Right kidney (tissue), 1 donor: ENCODE measurements around the gene FOXN3.
"Not testable (repeated sequence)": the region's sequence is repeated elsewhere in the genome, so short reads cannot be mapped to it uniquely, and the experiment has no call there.

Experiments
- DNase-seq: peaks from one replicate; pipeline ENCODE4 v3.0.0-alpha.2; 2016

The FOXN3 gene

DNA sequence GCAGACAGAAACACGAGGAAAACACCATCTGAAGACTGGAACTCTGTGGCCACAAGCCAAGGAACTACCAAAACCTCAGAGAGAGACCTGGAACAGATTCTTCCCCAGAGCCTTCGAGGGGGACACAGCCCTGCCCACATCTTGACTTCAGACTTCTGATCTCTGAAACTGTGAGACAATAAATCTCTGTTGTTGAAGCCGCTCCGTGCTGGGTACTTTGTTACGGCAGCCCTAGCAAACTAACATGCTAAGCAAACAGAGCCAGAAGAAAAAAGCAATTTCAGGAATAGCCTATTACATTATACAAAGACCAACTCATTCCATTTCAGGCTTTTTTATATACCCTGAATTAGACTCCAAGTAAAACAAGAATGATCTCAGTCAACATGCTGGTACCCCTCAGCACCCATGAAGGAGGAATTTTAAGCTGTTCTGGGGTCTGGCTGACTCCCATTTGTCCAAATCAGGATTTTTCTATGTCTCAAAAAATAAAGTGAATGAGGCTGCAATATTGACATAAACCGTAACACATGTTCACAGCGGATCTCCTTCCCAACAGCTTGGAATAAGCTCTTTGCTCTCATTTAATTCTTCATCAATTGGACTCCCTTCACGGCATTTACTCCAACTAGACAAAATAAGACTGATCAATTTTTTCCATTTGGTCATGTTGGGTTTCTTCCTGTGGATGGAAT is 190.1 kb downstream of the FOXN3 start:
- DNase-seq = no peak

- no peak for DNase-seq
These were observed 191.4 kb downstream of the FOXN3 start for GRCh38 chr14:89225607-89226006.

DNA sequence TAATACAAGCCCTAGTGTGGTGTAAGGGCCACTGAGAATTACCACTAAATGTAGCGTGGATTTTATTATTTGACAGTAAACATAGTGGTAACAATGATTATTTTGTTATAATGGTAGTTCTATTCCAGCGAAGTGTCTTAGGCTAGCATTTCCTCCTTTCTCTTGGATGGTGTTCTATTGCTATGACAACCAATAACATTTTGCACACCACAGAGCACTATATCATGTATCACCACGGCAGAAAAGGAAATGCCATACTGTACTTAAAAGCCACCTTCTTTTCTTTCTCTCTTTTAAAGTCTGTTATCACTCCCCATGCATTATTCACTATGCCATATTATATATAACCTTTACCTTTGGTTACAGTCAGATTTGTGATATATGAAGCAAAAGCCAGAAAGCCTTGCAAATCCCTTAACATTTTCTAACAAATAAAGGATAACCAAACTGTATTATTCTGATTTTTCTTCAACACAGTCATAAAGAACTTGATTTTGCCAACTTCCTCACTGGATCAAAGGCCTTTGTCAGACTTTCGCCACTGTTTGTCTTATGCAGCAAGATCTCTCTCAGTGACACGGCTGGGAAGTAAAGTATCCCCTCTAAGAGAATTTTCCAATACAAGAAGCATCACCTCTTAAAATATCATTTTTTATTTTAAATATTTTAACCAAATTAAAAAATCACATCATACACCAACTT is 195.8 kb downstream of the FOXN3 start:
- DNase-seq = no peak

- DNase-seq = no peak
These were observed 198.0 kb downstream of the FOXN3 start for GRCh38 chr14:89219051-89219450.

DNA sequence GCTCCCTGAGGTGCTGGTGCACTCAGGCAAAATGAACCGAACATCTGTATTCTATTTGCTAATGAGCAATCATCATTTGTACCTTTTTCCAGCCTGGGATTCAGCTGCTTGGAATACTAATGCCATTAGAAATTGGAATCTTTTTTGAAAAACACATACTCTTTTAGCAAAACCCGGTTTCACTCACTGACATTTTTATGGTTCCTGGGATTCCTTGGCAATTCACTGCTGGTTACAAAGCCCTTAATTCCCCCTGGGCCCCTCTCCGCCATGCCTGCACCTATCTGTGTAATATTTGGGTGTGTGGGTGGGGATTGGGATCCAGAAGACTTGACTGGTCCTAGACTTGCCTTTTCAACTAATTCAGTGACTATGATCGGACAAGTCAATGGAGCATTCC is 199.1 kb downstream of the FOXN3 start:
- no peak for DNase-seq

DNA sequence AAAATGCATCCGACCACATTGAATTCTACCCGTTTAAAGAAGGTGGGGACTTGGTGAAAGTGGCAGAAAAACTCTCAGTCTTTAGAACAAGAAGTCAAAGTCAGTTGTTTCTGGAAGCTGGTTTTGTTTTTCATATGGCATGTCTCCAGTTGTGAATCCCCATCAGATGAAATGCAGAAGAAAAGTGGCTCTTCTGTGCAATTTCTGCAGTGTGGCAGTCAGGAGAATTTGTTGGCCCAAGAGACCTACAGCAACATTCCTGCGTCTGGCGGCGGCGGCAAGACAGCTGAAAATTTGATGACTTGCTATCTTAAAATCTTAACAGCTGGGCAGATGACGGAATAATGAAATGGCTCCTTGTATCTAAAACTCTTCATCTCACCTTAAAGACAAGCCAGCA is 201.5 kb downstream of the FOXN3 start:
- DNase-seq = no peak

GRCh38 chr14:89215114-89215513 is 201.9 kb downstream of the FOXN3 start:
- no peak for DNase-seq

- DNase-seq = no peak
These were observed 202.6 kb downstream of the FOXN3 start for GRCh38 chr14:89214221-89214965.

DNA sequence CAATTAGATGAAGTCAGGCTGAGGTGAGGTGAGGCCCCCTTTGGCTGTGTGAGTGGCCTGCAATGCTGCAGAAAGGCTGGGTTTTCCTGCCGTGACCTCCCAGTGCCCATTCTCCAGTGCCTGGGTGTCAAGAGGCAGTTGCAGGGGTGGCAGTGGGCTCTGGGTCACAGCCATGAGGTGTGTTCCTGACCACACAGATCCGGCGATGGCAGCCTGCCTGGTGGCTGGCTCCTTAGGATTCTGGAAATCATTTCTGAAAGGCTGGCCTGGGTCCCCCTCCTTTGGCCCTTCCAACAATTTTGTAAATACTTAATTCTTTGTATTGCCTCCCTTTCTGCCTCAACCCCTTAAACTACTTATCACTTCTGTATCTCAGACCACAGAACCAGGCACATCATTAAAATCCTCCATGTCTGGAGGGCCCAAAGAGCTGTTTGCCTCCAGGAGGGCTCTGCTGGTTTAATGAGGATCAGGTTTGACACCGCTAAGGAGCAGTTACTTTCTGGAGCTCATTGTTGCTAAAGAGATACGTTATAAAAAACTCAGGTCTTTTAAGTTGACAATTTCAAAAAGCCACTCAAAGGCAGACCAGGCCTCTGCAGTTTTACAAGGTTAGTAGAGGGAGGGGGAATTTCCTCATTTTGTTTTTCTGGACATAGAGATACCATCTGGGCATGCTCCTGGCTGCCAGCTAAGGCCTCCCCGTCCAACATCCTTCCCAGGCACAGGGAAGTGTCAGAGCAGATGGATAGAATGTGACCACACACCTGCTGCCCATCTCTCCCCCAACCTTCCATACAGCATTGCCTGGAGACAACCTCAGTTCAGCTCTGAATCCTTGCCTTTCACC is 204.4 kb downstream of the FOXN3 start:
- no peak for DNase-seq

DNA sequence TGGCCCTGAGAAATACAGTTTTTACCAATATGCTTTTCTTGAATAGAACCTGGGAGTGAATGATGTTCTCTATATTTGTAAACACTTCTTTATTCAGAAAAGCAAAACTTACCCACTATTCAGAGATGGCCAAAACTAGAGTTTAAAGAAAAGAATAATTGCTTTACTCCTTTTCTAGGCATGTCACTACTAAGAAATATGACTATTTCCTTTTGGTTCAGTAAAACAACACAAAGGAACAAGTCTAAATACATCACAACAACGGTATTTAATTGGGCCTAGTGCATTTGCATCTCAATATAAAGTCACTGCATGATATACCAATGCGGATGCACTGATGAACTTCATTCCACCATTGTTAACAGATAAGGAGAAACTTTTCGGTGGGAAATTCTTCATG is 207.5 kb downstream of the FOXN3 start:
- no peak for DNase-seq

DNA sequence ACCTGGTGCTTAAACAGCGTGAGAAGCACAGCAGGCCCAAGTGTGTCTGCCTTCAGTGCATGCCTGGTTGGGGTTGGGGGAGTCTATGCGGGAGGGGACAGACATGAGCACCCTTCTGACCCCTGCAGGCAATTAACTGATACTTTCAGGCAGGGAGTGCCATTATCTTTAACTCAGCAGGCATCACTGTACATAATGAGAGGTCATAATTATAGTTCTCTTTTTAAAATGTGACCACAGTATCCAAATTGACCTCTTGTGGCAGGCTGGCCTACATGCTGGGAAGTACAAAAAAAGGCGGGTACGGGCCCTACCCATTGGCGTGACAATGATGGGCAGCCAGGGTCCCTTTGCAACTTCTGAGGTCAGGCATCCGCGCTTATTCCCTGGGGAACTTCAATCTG is 209.1 kb downstream of the FOXN3 start:
- DNase-seq = no peak

DNA sequence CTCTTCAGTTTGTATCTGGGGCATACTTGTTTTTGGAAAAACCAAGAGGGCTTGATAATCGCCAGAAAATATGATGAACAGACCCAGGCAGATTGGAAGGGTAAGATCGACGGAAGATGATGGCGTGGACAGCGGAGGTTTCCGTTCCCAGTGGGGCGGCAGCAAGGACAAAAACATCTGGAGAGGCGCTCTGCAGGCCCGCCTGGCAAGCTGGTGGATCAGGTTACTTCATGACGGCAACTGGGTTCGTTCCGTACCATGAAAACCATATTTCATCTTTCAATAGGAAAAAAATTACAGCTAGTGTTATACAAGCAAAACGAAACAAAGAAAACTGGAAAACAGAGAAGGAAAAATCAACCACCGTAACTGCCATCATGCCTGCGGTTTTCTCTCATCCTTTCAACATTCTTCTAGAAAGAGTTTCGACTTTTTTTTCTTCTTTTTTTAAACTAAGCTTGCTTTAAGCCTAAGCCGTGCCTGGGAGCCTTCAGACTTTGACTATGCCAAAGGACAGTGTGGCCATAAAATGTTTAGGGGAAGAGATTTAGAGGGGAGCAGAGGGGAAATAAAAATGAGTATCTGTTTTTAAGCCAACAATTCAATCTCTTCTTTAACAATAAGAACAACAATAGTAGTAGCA is 210.5 kb downstream of the FOXN3 start:
- DNase-seq = no peak

GRCh38 chr14:89205137-89205740 is 211.8 kb downstream of the FOXN3 start:
- DNase-seq = no peak

GRCh38 chr14:89202413-89203190 is 214.4 kb downstream of the FOXN3 start:
- DNase-seq = no peak

DNA sequence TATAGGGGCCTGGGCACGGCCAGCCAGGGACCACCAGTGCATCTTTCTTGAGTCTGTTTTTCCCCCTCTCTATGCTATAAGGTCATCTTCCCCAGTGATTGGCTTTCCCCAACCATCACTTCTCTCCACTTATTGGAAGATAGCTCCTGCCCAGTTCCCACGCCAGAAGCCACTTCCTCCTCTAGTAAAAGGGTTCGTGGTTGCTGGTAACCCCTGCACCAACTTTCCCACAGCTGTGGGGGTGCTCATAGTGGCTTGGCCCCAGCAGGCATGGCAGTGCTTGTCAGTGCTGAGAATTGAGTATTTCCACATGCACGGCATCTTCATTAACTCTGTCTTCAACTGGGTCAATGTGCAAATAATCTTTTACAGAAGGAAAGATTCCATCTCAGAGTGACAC is 215.4 kb downstream of the FOXN3 start:
- no peak for DNase-seq

DNA sequence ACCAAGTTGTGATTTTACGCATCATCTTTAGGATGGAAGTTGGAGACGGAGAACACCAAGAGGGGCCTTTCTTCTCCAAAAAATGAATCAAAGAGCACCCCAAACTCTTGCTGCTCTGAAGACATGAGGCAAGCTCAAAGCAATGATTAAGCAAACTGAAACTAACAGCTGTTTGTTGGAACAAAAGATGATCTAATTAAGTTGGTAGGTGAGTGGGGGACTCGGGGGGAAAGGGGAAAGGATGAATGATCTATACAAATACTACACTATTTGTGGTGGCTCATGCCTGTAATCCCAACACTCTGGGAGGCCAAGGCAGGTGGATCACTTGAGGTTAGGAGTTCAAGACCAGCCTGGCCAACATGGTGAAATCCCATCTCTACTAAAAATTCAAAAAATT is 217.7 kb downstream of the FOXN3 start:
- DNase-seq = not testable (repeated sequence)

GRCh38 chr14:89198544-89199329 is 218.3 kb downstream of the FOXN3 start:
- no peak for DNase-seq

- DNase-seq = no peak
These were observed 219.4 kb downstream of the FOXN3 start for GRCh38 chr14:89197623-89198022.

DNA sequence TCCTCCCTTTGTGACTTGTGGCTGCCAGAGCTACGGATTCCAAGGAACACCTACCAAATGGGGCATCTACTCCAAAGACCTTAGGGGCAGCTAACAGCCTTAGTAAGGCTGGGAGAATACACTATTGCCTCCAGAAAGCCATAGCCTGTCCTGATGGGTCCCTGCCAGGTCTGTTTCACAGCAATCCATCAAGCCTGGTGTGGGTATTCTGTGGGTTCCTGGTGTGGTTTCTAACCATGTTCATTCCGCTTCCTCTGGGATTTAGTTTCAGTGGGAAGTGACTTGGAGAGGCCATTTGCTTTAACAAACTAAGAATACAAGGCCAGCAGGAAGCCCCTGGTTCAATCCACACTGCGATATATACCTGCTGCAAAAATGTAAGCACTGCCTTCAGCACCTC is 220.5 kb downstream of the FOXN3 start:
- DNase-seq = no peak

GRCh38 chr14:89194376-89194775 is 222.7 kb downstream of the FOXN3 start:
- DNase-seq = no peak
